Right cardiac atrium (tissue), 5 donors: Measurements from ENCODE around the gene TMEM269. TPM values are rescaled to one million over a fixed set of nuclear protein-coding genes. Genes with fewer than 3 reads are reported as not detected.
A peak's percentile ranks its signal among the peaks of the same experiment; 100 is the strongest.
"Not testable (repeated sequence)": the region's sequence is repeated elsewhere in the genome, so short reads cannot be mapped to it uniquely, and the experiment has no call there.

Source experiments
- ATAC-seq, 2 donors: fragments of 200-7000 bp; cut with Tn5 transposase; one replicate each; pipeline versions ENCODE4 v1.8.0 to v1.9.1; 2020; ENCODE audit warnings: moderate library complexity in 2 of 2, mild to moderate bottlenecking in 1 of 2
- DNase-seq, 3 donors: peaks; one replicate each; pipeline ENCODE4 v3.0.0-alpha.2; 2020
- H3K27ac ChIP-seq: one replicate; pipeline ENCODE4 v1.5.1; 2013; ENCODE audit warnings: mild to moderate bottlenecking, low read length, control low read depth, moderate library complexity
- H3K27me3 ChIP-seq: one replicate; pipeline ENCODE4 v1.6.1; 2013; ENCODE audit not compliant: control insufficient read depth, insufficient read depth
- H3K4me1 ChIP-seq: one replicate; pipeline ENCODE4 v1.6.1; 2013; ENCODE audit warnings: low read length; ENCODE audit not compliant: control insufficient read depth, insufficient read depth
- H3K4me3 ChIP-seq: one replicate; pipeline ENCODE4 v1.5.1; 2013; ENCODE audit warnings: low read length, control low read depth
- H3K9me3 ChIP-seq: one replicate; pipeline ENCODE4 v1.6.1; 2013; ENCODE audit warnings: low read length; ENCODE audit not compliant: control insufficient read depth
- WGBS: extraction: QIAGEN DNeasy Blood & Tissue Kit; methylation state at CpG from one replicate; pipeline ENCODE4 v1.1.7; 2013; 5-methylcytosine and 5-hydroxymethylcytosine counted together
- intact Hi-C, 4 donors: fragments of 100-400 bp; cut with DNase I; formaldehyde crosslinking; loops; one replicate each; pipeline versions ENCODE4 v1.11.0 to v1.14.0; 2022 to 2023
- polyA plus RNA-seq: library from polyadenylated mRNA; stranded (reverse); fragments of 200-250 nt; gene quantifications from one replicate; pipeline ENCODE4 v1.2.3, GENCODE V29; 2013
- total RNA-seq, 4 donors: library from RNA; stranded (reverse); fragmentation: NEBNext Ultra II Directional; extraction: Animal tissue kit (Norgen Biotek cat#: 25700); gene quantifications; one replicate each; pipeline ENCODE4 v1.2.1, GENCODE V29; 2021
- donor health status: healthy with polysubstance abuse.
- donor health status: DM: no; HTN: yes; CAD: no.
- donor health status: DM: no; HTN: no; CAD: no.
- donor health status: DM: no; HTN: yes; CAD: no; lungs with severe emphysema.
- donor health status: DM: yes; HTN: yes; CAD: no.

Gene TMEM269
- total and polyA plus RNA-seq, 5 donors: 0.06 TPM; not detected in 4

GRCh38 chr1:42748461-42749410 lies 36.1 kb upstream of the TMEM269 start:
- intact Hi-C loops: loop anchor here in 3 of 4 donors (5.0 to 10.0 kb wide), 3 partner anchors 164 to 604 kb away; no protein-coding TSS in a partner anchor
- no peak overlapping the region for H3K4me3 ChIP-seq
- WGBS: 77% methylated on average over 14 of the region's 14 CpGs

GRCh38 chr1:42750041-42750440 lies 34.8 kb upstream of the TMEM269 start:
- peak in 1 of 3 donors; percentile 28 for DNase-seq
- H3K9me3 ChIP-seq: no peaks in the 10 kb centered on the region
- 93% methylated on average over 12 of the region's 12 CpGs for WGBS

More at GRCh38 chr1:42748461-42749410, 36.1 kb upstream of the TMEM269 start:
- DNase-seq (peak in 1 of 3 donors; percentile 33), ATAC-seq (no peak)
- Histone ChIP-seq H3K9me3 (no peaks in the 10 kb centered on the region), H3K27me3 (no peaks in the 10 kb centered on the region), H3K27ac (no peak overlapping the region), H3K4me1 (no peaks in the 10 kb centered on the region)

GRCh38 chr1:42751511-42752070 lies 33.2 kb upstream of the TMEM269 start:
- DNase-seq, H3K27me3 ChIP-seq, H3K9me3 ChIP-seq, intact Hi-C loops, H3K27ac ChIP-seq, H3K4me1 ChIP-seq, ATAC-seq, H3K4me3 ChIP-seq: not testable (repeated sequence)
- WGBS: 87% methylated on average over 8 of the region's 8 CpGs

More at GRCh38 chr1:42750041-42750440, 34.8 kb upstream of the TMEM269 start:
- H3K4me1 ChIP-seq: no peaks in the 10 kb centered on the region
- intact Hi-C loops: no loop called here
- ATAC-seq: no peak
- no peaks in the 10 kb centered on the region for H3K27me3 ChIP-seq
- H3K27ac ChIP-seq: no peak overlapping the region
- no peak overlapping the region for H3K4me3 ChIP-seq

- no peak for ATAC-seq
- intact Hi-C loops: no loop called here
- H3K9me3 ChIP-seq: no peaks in the 10 kb centered on the region
- no peak overlapping the region for H3K27ac ChIP-seq
- no peaks in the 10 kb centered on the region for H3K27me3 ChIP-seq
- H3K4me1 ChIP-seq: no peaks in the 10 kb centered on the region
- 92% methylated on average over 6 of the region's 6 CpGs for WGBS
- peak in 1 of 3 donors; percentile 20 for DNase-seq
- H3K4me3 ChIP-seq: no peak overlapping the region
Measured at GRCh38 chr1:42752284-42752683, 32.5 kb upstream of the TMEM269 start.

GRCh38 chr1:42753070-42753469 lies 31.7 kb upstream of the TMEM269 start:
- no peak for DNase-seq
- no peaks in the 10 kb centered on the region for H3K9me3 ChIP-seq
- no peak for ATAC-seq
- H3K27me3 ChIP-seq: no peaks in the 10 kb centered on the region
- intact Hi-C loops: no loop called here
- H3K4me3 ChIP-seq: no peak overlapping the region
- H3K27ac ChIP-seq: no peak overlapping the region
- 73% methylated on average over 1 of the region's 1 CpG for WGBS
- no peaks in the 10 kb centered on the region for H3K4me1 ChIP-seq

- peak; percentile 29 to 65 for ATAC-seq
- no peak overlapping the region for H3K4me3 ChIP-seq
- no peaks in the 10 kb centered on the region for H3K9me3 ChIP-seq
- H3K27ac ChIP-seq: no peak overlapping the region
- no peaks in the 10 kb centered on the region for H3K27me3 ChIP-seq
- no peak for DNase-seq
- intact Hi-C loops: no loop called here
- H3K4me1 ChIP-seq: no peaks in the 10 kb centered on the region
- WGBS: 77% methylated on average over 17 of the region's 17 CpGs
Measured at GRCh38 chr1:42756956-42757891, 27.6 kb upstream of the TMEM269 start.

- Histone ChIP-seq H3K27ac (no peak overlapping the region), H3K9me3 (no peaks in the 10 kb centered on the region), H3K4me3 (no peak overlapping the region), H3K4me1 (no peaks in the 10 kb centered on the region), H3K27me3 (no peaks in the 10 kb centered on the region)
- DNase-seq (no peak), ATAC-seq (no peak)
- intact Hi-C loops: no loop called here
Measured at GRCh38 chr1:42757892-42758275, 26.9 kb upstream of the TMEM269 start.

- Histone ChIP-seq H3K27me3 (no peaks in the 10 kb centered on the region), H3K4me3 (no peak overlapping the region), H3K9me3 (no peaks in the 10 kb centered on the region), H3K4me1 (no peaks in the 10 kb centered on the region), H3K27ac (no peak overlapping the region)
- intact Hi-C loops: no loop called here
- WGBS: 73% methylated on average over 3 of the region's 3 CpGs
- no peak for ATAC-seq
- no peak for DNase-seq
Measured at GRCh38 chr1:42758641-42759040, 26.1 kb upstream of the TMEM269 start.

GRCh38 chr1:42759114-42759513 lies 25.7 kb upstream of the TMEM269 start:
- intact Hi-C loops: no loop called here
- no peak overlapping the region for H3K4me3 ChIP-seq
- ATAC-seq (no peak), DNase-seq (peak in 1 of 3 donors; percentile 49)
- H3K27me3 ChIP-seq: no peaks in the 10 kb centered on the region
- no peak overlapping the region for H3K27ac ChIP-seq
- H3K4me1 ChIP-seq: no peaks in the 10 kb centered on the region
- H3K9me3 ChIP-seq: no peaks in the 10 kb centered on the region
- 70% methylated on average over 9 of the region's 9 CpGs for WGBS

GRCh38 chr1:42761567-42761966 lies 23.2 kb upstream of the TMEM269 start:
- Histone ChIP-seq H3K4me3 (no peak overlapping the region), H3K9me3 (no peaks in the 10 kb centered on the region), H3K4me1 (no peaks in the 10 kb centered on the region), H3K27ac (no peak overlapping the region), H3K27me3 (no peaks in the 10 kb centered on the region)
- WGBS: 97% methylated on average over 4 of the region's 4 CpGs
- no peak for ATAC-seq
- intact Hi-C loops: no loop called here
- no peak for DNase-seq
